DND-41 (cell line): ENCODE data around the gene CARMIL1.

ENCODE experiments used
- CTCF ChIP-seq: IDR thresholded peaks from 2 replicates; pipeline ENCODE4 v1.5.1; 2012; ENCODE audit warnings: borderline replicate concordance, low read length, moderate library complexity, mild to moderate bottlenecking; ENCODE audit not compliant: poor library complexity, severe bottlenecking; ENCODE audit errors: extremely low read depth
- EZH2 ChIP-seq: IDR thresholded peaks from 3 replicates; pipeline ENCODE4 v1.6.1; 2012; ENCODE audit warnings: borderline replicate concordance, low read depth, mild to moderate bottlenecking, moderate library complexity, low read length, inconsistent platforms; ENCODE audit not compliant: severe bottlenecking

DNA sequence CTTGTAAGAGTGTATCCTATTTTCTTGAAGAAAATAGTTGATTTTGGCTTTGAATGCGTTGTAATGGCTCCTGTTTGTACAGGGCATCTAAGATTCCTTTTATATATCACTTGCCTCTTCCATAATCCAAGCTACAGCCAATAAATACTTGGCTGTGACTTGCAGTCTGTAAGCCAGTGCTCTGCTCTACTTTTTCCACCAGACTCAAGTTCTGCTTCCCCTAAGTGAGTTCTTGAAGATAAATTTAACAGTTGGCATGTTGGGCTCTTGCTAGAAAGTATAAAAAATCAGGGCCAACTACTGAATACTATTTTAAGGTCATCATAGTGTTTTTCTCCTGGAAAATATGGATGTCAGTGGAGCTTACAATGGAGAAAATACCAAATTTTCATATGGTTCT lies 336.3 kb downstream of the CARMIL1 start:
- TF ChIP-seq EZH2: no peak
- no peak for TF ChIP-seq CTCF
